COLO829 (cell line): ENCODE results near the gene SAFB.
"Not testable (repeated sequence)": the region's sequence is repeated elsewhere in the genome, so short reads cannot be mapped to it uniquely, and the experiment has no call there.

Experiments
- DNase-seq: peaks from one replicate; pipeline ENCODE4 v3.0.0; 2012; ENCODE audit warnings: low spot score

The SAFB gene

DNA sequence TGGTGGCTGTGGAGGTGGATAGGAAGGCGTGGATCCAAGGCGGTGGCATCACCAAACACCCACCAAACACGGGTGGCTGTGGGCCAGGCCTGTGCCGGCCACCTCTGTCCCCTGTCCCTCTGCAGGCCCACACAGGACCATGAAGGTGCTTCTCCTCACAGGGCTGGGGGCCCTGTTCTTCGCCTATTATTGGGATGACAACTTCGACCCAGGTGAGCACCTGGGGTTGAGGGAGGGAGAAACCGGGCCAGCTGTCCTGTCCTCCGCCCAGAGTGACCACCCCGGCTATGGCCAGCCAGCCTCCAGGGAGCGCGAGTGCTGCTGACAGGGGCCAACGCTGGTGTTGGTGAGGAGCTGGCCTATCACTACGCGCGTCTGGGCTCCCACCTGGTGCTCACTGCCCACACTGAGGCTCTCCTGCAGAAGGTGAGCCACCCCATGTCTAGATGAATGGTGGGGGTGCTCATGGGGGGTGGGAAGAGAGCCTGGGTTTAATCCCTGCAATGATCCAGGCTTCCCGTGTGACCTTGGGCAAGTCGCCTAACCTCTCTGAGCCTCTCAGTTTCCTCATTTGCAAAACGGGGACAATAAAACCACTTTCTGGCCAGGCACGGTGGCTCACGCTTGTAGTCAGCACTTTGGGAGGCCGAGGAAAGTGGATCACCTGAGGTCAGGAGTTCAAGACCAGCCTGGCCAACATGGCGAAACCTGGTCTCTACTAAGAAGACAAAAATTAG, 62.0 kb downstream of the SAFB start:
- DNase-seq = no peak

DNA sequence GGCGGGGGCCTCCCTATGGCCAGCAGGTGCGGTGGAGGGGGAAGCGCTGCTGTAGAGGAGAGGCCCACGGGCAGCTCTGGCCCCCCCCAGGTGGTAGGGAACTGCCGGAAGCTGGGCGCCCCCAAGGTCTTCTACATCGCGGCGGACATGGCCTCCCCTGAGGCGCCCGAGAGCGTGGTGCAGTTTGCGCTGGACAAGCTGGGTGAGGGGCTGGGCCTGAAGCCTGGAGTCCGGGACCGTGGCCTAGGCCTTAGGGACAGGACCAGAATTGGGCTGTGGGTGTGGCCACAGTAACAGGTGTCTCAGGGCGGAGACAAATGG, 63.4 kb downstream of the SAFB start:
- DNase-seq = no peak

DNA sequence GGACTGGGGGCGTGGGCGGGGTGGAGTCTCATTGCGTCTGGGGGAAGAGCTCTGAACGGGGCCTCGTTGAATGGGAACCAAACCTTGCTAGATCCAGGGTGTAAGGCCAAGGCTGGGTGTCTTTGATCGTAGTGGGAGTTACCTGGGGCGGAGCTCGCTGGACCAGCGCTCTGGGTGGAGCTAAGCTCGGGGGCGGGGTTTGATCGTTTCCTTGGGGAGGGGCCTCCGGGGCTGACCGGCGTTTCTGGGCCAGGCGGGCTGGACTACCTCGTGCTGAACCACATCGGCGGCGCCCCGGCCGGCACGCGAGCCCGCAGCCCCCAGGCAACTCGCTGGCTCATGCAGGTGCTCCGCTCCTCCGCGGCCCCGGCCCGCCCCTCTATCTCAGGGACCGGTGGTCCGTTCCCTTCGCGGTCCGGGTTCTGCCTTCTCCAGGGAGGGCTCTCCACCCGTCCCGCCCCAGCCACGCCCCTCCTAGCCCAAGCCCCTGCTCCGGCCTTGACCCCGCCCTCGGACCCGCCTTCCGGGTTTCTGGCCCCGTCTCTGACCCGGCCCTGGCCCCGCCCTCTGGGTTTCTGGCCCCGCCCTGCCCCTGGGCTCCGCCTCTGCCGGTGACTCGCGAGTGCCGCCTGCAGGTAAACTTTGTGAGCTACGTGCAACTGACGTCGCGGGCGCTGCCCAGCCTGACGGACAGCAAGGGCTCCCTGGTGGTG, 63.9 kb downstream of the SAFB start:
- peak; percentile 92 for DNase-seq

GRCh38 chr19:5687360-5688198, 64.7 kb downstream of the SAFB start:
- no peak for DNase-seq

DNA sequence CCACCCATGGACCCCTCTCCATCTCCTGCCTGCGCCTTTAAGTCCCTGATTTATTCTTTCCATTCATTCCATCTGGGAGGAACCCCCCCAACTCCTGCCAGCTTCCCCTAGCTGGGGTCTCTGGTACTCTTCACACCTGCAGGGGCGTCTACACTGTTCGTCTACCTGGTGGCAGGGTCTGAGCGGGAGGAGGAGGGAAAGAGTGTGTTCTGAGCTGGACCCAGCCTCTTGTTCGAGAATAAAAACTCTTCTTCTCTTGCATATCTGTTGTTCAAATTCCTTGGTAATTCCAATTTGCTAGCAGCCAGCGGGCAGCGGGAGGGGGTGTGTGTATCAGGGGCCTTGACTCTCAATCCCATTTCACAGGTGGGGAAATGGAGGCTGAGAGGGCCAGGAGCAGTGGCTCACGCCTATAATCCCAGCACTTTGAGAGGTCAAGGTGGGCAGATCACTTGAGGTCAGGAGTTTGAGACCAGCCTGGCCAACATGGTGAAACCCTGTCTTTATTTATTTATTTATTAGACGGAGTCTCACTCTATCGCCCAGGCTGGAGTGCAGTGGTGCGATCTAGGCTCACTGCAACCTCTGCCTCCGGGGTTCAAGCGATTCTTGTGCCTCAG, 65.5 kb downstream of the SAFB start:
- DNase-seq = not testable (repeated sequence)

DNA sequence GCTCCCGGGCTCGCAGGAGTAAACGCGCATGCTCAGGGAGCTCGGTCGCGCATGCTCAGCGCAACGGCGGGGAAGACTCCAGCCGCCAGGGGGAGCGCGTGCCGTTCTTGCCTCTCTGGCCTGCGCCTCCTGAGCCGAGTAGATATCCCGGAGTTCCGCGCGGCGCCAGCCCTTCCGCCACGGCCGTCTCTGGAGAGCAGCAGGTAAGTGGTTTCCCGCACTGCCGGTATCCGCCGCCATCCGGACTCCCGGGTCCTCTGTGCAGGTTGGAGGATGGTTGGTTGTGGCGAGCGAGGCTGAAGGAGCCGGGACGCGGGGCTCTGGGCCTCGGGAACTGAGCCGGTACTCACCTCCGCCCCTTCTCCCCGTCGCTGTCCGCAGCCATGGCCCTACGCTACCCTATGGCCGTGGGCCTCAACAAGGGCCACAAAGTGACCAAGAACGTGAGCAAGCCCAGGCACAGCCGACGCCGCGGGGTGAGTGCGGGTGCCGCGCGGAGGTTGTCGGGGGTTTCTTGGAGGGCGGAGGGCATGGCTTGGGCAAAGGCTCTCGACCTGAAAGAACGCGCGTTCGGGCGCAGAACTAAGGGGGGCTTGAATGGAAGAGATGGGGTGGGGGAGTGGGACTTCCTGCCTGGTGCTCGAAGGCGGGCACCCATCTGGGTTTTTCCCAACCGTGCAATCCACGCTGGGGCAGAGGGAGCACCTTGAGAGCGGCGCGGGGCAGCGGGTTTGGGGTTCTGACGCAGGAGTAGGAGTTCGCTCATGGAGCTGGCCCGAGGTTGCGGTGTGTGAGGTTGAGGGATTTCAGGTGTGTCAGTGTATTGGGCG, 67.5 kb downstream of the SAFB start, which contains the start of gene RPL36:
Gene RPL36, plus strand, starts transcription at position 171 of the 830 bp plus-strand sequence. Its CDS starts 213 bp downstream, at position 384.
- DNase-seq = peak; percentile 99

DNA sequence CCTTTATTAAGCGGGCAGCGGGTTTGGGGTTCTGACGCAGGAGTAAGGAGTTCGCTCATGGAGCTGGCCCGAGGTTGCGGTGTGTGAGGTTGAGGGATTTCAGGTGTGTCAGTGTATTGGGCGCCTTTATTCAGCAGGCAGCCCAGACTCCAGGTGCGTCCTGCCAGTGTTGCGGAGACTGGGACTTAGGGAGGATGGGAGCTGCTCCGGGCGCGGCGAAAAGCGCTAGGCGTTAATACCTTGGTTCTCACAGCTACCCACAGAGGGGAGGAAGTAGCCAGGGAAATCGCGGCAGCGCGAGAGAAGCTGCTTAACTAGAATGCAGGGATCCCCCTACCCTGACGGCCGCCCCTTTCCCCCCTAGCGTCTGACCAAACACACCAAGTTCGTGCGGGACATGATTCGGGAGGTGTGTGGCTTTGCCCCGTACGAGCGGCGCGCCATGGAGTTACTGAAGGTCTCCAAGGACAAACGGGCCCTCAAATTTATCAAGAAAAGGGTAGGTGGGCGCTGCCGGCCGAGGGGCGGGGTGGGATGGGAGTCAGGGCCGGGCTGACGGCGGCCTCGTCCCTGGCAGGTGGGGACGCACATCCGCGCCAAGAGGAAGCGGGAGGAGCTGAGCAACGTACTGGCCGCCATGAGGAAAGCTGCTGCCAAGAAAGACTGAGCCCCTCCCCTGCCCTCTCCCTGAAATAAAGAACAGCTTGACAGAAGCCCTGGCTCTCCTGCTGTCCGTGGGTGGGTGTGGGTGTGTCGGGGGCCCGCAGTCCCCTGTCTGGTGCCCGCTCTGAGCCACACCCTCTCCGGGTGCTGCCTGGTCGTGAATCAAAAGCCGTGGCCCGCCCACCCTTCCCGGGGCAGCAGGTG, 68.3 kb downstream of the SAFB start:
- DNase-seq = peak; percentile 38

- DNase-seq = no peak
Observed at GRCh38 chr19:5691822-5692722, 69.2 kb downstream of the SAFB start.

- DNase-seq = no peak
Observed at GRCh38 chr19:5692723-5693194, 69.9 kb downstream of the SAFB start.

GRCh38 chr19:5693195-5694166, 70.6 kb downstream of the SAFB start:
- DNase-seq = no peak

DNA sequence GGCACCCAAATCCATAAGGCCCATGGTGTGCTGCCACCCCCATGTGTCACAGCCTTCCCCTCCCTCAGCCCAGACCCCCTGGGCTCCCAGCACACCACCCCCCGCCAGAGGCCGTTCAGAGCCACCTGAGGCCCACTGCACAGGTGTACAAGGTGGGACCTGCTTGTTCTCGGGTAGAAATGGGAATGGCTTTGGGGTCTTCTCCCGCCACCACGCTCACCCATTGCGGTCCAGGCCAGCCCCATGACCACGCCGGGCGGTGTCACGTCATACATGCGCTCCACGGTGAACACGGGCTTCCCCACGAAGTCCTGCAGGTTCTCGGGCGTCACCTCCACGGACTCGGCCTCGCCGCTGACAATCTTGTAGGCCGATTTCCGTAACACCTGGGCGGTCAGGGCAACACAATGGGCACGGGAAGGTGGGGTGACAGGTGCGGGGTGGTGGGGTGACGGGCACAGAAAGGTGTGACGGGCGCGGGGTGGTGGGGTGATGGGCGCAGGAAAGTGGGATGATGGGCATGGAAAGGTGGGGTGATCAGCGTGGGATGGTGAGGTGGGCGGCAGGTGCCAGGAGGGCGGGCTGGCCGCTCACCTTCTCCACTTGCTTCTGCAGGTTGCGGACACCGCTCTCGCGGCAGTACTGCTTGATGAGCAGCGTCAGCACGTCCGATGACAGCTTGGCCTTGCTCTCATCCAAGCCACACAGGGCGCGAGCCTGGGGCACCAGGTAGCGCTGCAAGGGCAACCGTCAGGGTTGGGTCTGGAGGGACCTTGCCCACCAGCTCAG, 71.5 kb downstream of the SAFB start:
- DNase-seq = no peak

DNA sequence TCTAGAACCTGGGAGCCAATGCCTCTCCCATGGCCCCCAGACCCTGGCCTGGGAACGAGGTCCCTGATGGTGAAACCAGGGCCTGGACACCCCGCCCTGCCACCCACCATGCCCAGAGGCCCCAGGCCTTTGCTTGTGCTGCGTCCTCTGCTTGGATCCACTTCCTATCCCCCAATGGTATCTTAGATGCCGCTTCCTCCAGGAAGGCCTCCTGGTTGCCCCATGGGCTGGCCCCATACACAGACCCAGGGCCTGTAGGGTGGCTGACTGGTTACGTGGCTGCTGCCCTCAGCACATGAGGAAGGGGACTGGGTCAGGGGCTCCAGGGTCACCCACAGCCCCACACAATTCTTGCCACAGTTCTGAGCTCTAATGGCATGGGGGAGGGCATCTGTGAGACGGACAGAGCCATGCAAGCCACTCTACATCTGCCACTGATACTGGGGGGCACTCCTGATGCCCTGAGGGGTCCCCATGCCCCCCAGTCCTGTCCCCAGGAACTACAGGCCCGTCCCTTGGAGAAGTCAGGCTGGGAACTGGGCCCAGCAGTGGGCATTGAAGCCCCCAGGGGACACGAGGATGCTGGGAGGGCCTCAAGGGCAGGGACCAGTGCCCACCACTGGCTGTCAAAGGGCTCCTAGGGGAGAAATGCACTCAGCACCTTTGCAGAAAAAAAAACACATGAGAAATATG, 72.2 kb downstream of the SAFB start:
- no peak for DNase-seq

- DNase-seq = no peak
Observed at GRCh38 chr19:5695649-5696195, 72.8 kb downstream of the SAFB start.

GRCh38 chr19:5696196-5697021, 73.5 kb downstream of the SAFB start:
- DNase-seq = no peak
